Natural killer cell (primary cell): Measurements from ENCODE around the gene CCDC57. TPM values are rescaled to one million over a fixed set of nuclear protein-coding genes. Genes with fewer than 3 reads are reported as not detected.

Experiments
- ATAC-seq, 3 donors: fragments of 150-1000 bp in 2 of 3; fragments of 200-7000 bp in 1 of 3; cut with Tn5 transposase; 1 replicate in 1 of 3; 2 replicates in 2 of 3; pipeline ENCODE4 v1.10.0; 2021; ENCODE audit warnings: mild to moderate bottlenecking in 2 of 3, moderate library complexity in 2 of 3
- DNase-seq, 2 donors: peaks; one replicate each; pipeline versions ENCODE4 v3.0.0 to v3.0.0-alpha.2; 2013 to 2021; ENCODE audit warnings: mixed read lengths in 1 of 2
- H3K27ac ChIP-seq: one replicate; pipeline ENCODE4 v1.5.1; 2013; ENCODE audit warnings: mild to moderate bottlenecking, low read length
- H3K27me3 ChIP-seq: one replicate; pipeline ENCODE4 v1.6.1; 2013; ENCODE audit warnings: low read length; ENCODE audit not compliant: control insufficient read depth, insufficient read depth
- H3K36me3 ChIP-seq: one replicate; pipeline ENCODE4 v1.6.1; 2013; ENCODE audit warnings: low read length; ENCODE audit not compliant: control insufficient read depth, insufficient read depth
- H3K4me1 ChIP-seq: one replicate; pipeline ENCODE4 v1.6.1; 2013; ENCODE audit warnings: low read length; ENCODE audit not compliant: control insufficient read depth, insufficient read depth
- H3K4me3 ChIP-seq: one replicate; pipeline ENCODE4 v1.5.1; 2013; ENCODE audit warnings: low read length
- H3K9me3 ChIP-seq: one replicate; pipeline ENCODE4 v1.6.1; 2013; ENCODE audit warnings: low read length; ENCODE audit not compliant: control insufficient read depth, insufficient read depth
- H3K27ac Mint-ChIP-seq, 2 donors: one replicate each; pipeline ENCODE4 v1.8.0; 2022; ENCODE audit warnings: mild to moderate bottlenecking in 2 of 2, mixed read lengths in 2 of 2, moderate library complexity in 1 of 2
- H3K27me3 Mint-ChIP-seq, 2 donors: one replicate each; pipeline ENCODE4 v1.8.0; 2022; ENCODE audit warnings: low read depth in 2 of 2, mixed read lengths in 2 of 2
- H3K36me3 Mint-ChIP-seq: one replicate; pipeline ENCODE4 v1.8.0; 2022; ENCODE audit warnings: mixed read lengths
- H3K4me1 Mint-ChIP-seq, 2 donors: one replicate each; pipeline ENCODE4 v1.8.0; 2022; ENCODE audit warnings: mixed read lengths in 2 of 2
- H3K4me3 Mint-ChIP-seq: one replicate; pipeline ENCODE4 v1.8.0; 2022; ENCODE audit warnings: mild to moderate bottlenecking, moderate library complexity, mixed read lengths
- H3K9me3 Mint-ChIP-seq, 2 donors: one replicate each; pipeline ENCODE4 v1.8.0; 2022; ENCODE audit warnings: mixed read lengths in 2 of 2
- CTCF ChIP-seq: fragments of 200-600 bp; IDR thresholded peaks from one replicate; pipeline ENCODE4 v1.8.0; 2022; ENCODE audit warnings: antibody characterized with exemption
- WGBS: methylation state at CpG from one replicate; pipeline ENCODE4 v1.1.7; 2013; ENCODE audit warnings: missing lambda C conversion rate; ENCODE audit not compliant: insufficient coverage; 5-methylcytosine and 5-hydroxymethylcytosine counted together
- intact Hi-C: fragments of 100-400 bp; cut with micrococcal nuclease; formaldehyde crosslinking; loops from one replicate; pipeline ENCODE4 v1.14.2; 2022
- total RNA-seq, 4 donors: library from RNA; stranded (reverse); fragments of 120-200 nt in 1 of 4; gene quantifications; one replicate each; pipeline versions ENCODE4 v1.2.3 to v1.2.4, GENCODE V29; 2013 to 2022

Gene CCDC57
- total RNA-seq, 3 donors from 2014 or later (not counting 1 experiment from before 2014, with no cell fraction given), result 69.7 to 79.2 (median 75.1) TPM

GRCh38 chr17:82072827-82073226 is 139.8 kb downstream of the CCDC57 start:
- DNase-seq (no peak), ATAC-seq (no peak)
- Histone ChIP-seq H3K9me3 (no peaks in the 10 kb centered on the region), H3K4me1 (no peaks in the 10 kb centered on the region), H3K36me3 (no peaks in the 10 kb centered on the region), H3K27me3 (no peaks in the 10 kb centered on the region), H3K4me3 (no peak overlapping the region), H3K27ac (no peak overlapping the region)
- Mint-ChIP-seq H3K27ac (no peak overlapping the region), H3K36me3 (no peaks in the 10 kb centered on the region), H3K4me1 (no peaks in the 10 kb centered on the region), H3K4me3 (no peak overlapping the region), H3K27me3 (no peaks in the 10 kb centered on the region), H3K9me3 (no peaks in the 10 kb centered on the region)
- intact Hi-C loops, result no loop called here
- TF ChIP-seq CTCF, result no peak
- 91% methylated on average over 5 of the region's 6 CpGs for WGBS

- no peaks in the 10 kb centered on the region for H3K36me3 ChIP-seq
- H3K9me3 ChIP-seq, result no peaks in the 10 kb centered on the region
- Mint-ChIP-seq H3K9me3 (no peaks in the 10 kb centered on the region), H3K4me3 (no peak overlapping the region), H3K27me3 (no peaks in the 10 kb centered on the region), H3K27ac (no peak overlapping the region), H3K4me1 (peaks cover 4 to 7% of the 10 kb centered on the region in 2 donors), H3K36me3 (no peaks in the 10 kb centered on the region)
- no peak for TF ChIP-seq CTCF
- peaks cover 10% of the 10 kb centered on the region for H3K4me1 ChIP-seq
- no peaks in the 10 kb centered on the region for H3K27me3 ChIP-seq
- no peak for ATAC-seq
- intact Hi-C loops, result no loop called here
- no peak overlapping the region for H3K4me3 ChIP-seq
- no peak for DNase-seq
- H3K27ac ChIP-seq, result no peak overlapping the region
Observed at GRCh38 chr17:82070611-82071010, 142.0 kb downstream of the CCDC57 start.

- Histone ChIP-seq H3K27ac (peak within 1 kb of the TSS; percentile 91), H3K27me3 (no peaks in the 10 kb centered on the region), H3K9me3 (no peaks in the 10 kb centered on the region), H3K36me3 (peaks cover 12% of the 10 kb centered on the region), H3K4me3 (peak within 1 kb of the TSS; percentile 71), H3K4me1 (peaks cover 30% of the 10 kb centered on the region)
- peak; percentile 91 to 94 (median 91) for ATAC-seq
- intact Hi-C loops, result no loop called here
- H3K36me3 Mint-ChIP-seq, result no peaks in the 10 kb centered on the region
- peak; percentile 74 to 87 for DNase-seq
- peak within 1 kb of the TSS; percentile 77 to 80 for H3K27ac Mint-ChIP-seq
- no peak for TF ChIP-seq CTCF
- peaks cover 4 to 13% of the 10 kb centered on the region in 2 donors for H3K4me1 Mint-ChIP-seq
- WGBS, result 10% methylated on average over 88 of the region's 88 CpGs
- H3K9me3 Mint-ChIP-seq, result no peaks in the 10 kb centered on the region
- no peaks in the 10 kb centered on the region for H3K27me3 Mint-ChIP-seq
- peak within 1 kb of the TSS; percentile 86 for H3K4me3 Mint-ChIP-seq
Observed at GRCh38 chr17:82065638-82066303, 146.9 kb downstream of the CCDC57 start, which contains the start of gene DUS1L. DUS1L (minus strand) TSS chr17:82065804; CDS start chr17:82065059, 745 bp downstream.
